Measurements from ENCODE around the gene BCAS1. TPM values are rescaled to one million over a fixed set of nuclear protein-coding genes. Genes with fewer than 3 reads are reported as not detected.

BCAS1 gene
- total and polyA plus RNA-seq, 12 donors = 0.07 to 2.3 (median 0.13) TPM; not detected in 7

- Histone ChIP-seq H3K4me3 (no peak overlapping the region), H3K27ac (peak overlapping the region in 2 of 5 donors; percentile 25 to 47), H3K36me3 (replicated peaks in 1 of 2) (no peaks in the 10 kb centered on the region), H3K27me3 (no peaks in the 10 kb centered on the region), H3K9me3 (replicated peaks in 1 of 3) (no peaks in the 10 kb centered on the region), H3K4me1 (replicated peaks in 1 of 2) (peaks cover 0 to 34% of the 10 kb centered on the region in 2 donors)
- peak; percentile 69 to 96 (median 83) for DNase-seq
- peak in 5 of 6 experiments; percentile 54 to 71 (median 65) for TF ChIP-seq CTCF (IDR thresholded peaks at IDR 0.05)
- TF ChIP-seq POLR2A (IDR thresholded peaks at IDR 0.05) = no peak
- intact Hi-C loops (cut with DNase I) = loop anchor here in 1 of 2 donors (10.0 kb wide), 1 partner anchor 365 kb away; no protein-coding TSS in a partner anchor
- WGBS, 4 donors = 14 to 21% (median 15%) methylated on average over 7 of the region's 7 CpGs
Measured at GRCh38 chr20:53939572-53940359, 130.6 kb downstream of the BCAS1 start.

- DNase-seq = no peak
- Histone ChIP-seq H3K4me3 (no peak overlapping the region), H3K4me1 (replicated peaks in 1 of 2) (peaks cover 0 to 40% of the 10 kb centered on the region in 2 donors), H3K27ac (peak overlapping the region in 2 of 5 donors; percentile 25 to 36), H3K36me3 (replicated peaks in 1 of 2) (no peaks in the 10 kb centered on the region), H3K27me3 (no peaks in the 10 kb centered on the region), H3K9me3 (replicated peaks in 1 of 3) (no peaks in the 10 kb centered on the region)
- no peak for TF ChIP-seq POLR2A (IDR thresholded peaks at IDR 0.05)
- TF ChIP-seq CTCF (IDR thresholded peaks at IDR 0.05) = no peak
- 49 to 77% (median 65%) methylated on average over 3 of the region's 3 CpGs for WGBS, 4 donors
- intact Hi-C loops (cut with DNase I) = no loop called here
Measured at GRCh38 chr20:53939190-53939571, 131.2 kb downstream of the BCAS1 start.

GRCh38 chr20:53938739-53939138 is 131.7 kb downstream of the BCAS1 start:
- no peaks in the 10 kb centered on the region for H3K36me3 ChIP-seq (replicated peaks in 1 of 2)
- DNase-seq = no peak
- no peaks in the 10 kb centered on the region for H3K27me3 ChIP-seq
- H3K9me3 ChIP-seq (replicated peaks in 1 of 3) = no peaks in the 10 kb centered on the region
- TF ChIP-seq POLR2A (IDR thresholded peaks at IDR 0.05) (no peak), CTCF (IDR thresholded peaks at IDR 0.05) (no peak)
- 68 to 85% (median 71%) methylated on average over 1 of the region's 1 CpG for WGBS, 4 donors
- H3K4me3 ChIP-seq = no peak overlapping the region
- intact Hi-C loops (cut with DNase I) = no loop called here
- peaks cover 0 to 44% of the 10 kb centered on the region in 2 donors for H3K4me1 ChIP-seq (replicated peaks in 1 of 2)
- peak overlapping the region in 2 of 5 donors; percentile 25 to 36 for H3K27ac ChIP-seq

GRCh38 chr20:53937929-53938367 is 132.4 kb downstream of the BCAS1 start:
- TF ChIP-seq CTCF (IDR thresholded peaks at IDR 0.05) = no peak
- no peak for TF ChIP-seq POLR2A (IDR thresholded peaks at IDR 0.05)
- DNase-seq = no peak
- Histone ChIP-seq H3K27me3 (no peaks in the 10 kb centered on the region), H3K27ac (no peak overlapping the region), H3K9me3 (replicated peaks in 1 of 3) (no peaks in the 10 kb centered on the region), H3K36me3 (replicated peaks in 1 of 2) (no peaks in the 10 kb centered on the region), H3K4me1 (replicated peaks in 1 of 2) (peaks cover 0 to 44% of the 10 kb centered on the region in 2 donors), H3K4me3 (no peak overlapping the region)
- intact Hi-C loops (cut with DNase I) = no loop called here
- 72 to 91% (median 85%) methylated on average over 5 of the region's 5 CpGs for WGBS, 4 donors

Data from adrenal gland (tissue), 12 donors.